Erythroblast (primary cell): ENCODE measurements around the gene PLPPR1.

Experiments used
- GATA1 ChIP-seq: IDR thresholded peaks from 2 replicates; pipeline ENCODE4 v1.6.1; 2011; ENCODE audit warnings: low read depth, mild to moderate bottlenecking, control low read depth, low read length, moderate library complexity
- POLR2A ChIP-seq: IDR thresholded peaks from 2 replicates; pipeline ENCODE4 v1.6.1; 2011; ENCODE audit warnings: mild to moderate bottlenecking, low read length

- TF ChIP-seq POLR2A, result no peak
- TF ChIP-seq GATA1, result no peak
Measured at GRCh38 chr9:101119206-101119819, 90.8 kb downstream of the PLPPR1 start.
